GM10266 (cell line): Measurements from ENCODE around the gene MED14.
"Not testable (repeated sequence)": the region's sequence is repeated elsewhere in the genome, so short reads cannot be mapped to it uniquely, and the experiment has no call there.

Experiments used
- DNase-seq: peaks from one replicate; pipeline ENCODE4 v3.0.0; 2012; ENCODE audit errors: extremely low spot score
- TF ChIP-seq, protein P1 (sequence below): IDR thresholded peaks from 2 replicates; pipeline ENCODE4 v1.5.1; 2012; ENCODE audit warnings: mild to moderate bottlenecking, low read depth; ENCODE audit not compliant: control insufficient read depth, insufficient read depth; ENCODE audit errors: missing control alignments

MED14 gene

DNA sequence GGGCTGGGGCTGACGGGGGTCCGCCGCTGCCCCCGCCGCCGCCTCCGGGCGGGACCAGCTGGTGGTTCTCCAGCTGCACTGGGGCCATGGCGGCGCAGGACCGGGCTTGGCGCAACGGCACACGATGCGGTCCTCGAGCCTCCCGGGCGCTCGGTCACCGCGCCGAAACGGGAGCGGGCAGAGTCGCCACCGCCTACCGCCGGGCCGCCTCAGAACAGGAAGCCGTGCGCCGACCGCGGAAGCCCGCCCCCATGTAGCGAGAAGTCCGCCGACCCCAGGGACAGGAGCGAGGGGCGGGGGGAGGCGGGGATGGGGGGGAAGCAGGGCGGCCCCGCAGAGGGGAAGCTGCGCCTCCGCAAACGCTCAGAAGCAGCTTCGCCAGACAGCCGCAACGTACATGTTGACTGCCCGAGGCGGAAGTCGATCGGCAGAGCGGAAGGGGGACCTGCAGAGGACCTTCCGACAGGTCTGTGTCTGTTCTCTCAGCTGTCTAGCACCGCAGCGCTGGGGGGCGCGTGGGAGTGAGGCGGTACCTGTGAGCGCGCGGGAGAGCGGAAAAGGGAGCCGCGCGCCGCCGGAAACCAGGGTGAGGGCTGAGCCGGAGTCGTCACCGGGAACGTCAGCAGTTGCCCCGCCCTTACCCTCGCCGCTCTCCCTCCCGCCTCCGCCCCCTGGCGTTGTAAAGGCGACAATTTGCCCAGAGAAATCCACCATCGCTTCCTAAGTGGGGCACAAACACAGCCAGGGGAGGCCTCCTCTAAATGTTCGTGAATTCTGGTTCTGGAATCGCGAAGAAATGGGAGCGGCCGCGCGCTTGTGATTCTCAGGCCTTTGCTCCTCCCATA lies at the start of gene MED14:
TSS of gene MED14 (minus strand) at position 218 of the 845 bp plus-strand sequence. CDS start at position 88, 130 bp downstream.
- TF ChIP-seq, protein P1, sequence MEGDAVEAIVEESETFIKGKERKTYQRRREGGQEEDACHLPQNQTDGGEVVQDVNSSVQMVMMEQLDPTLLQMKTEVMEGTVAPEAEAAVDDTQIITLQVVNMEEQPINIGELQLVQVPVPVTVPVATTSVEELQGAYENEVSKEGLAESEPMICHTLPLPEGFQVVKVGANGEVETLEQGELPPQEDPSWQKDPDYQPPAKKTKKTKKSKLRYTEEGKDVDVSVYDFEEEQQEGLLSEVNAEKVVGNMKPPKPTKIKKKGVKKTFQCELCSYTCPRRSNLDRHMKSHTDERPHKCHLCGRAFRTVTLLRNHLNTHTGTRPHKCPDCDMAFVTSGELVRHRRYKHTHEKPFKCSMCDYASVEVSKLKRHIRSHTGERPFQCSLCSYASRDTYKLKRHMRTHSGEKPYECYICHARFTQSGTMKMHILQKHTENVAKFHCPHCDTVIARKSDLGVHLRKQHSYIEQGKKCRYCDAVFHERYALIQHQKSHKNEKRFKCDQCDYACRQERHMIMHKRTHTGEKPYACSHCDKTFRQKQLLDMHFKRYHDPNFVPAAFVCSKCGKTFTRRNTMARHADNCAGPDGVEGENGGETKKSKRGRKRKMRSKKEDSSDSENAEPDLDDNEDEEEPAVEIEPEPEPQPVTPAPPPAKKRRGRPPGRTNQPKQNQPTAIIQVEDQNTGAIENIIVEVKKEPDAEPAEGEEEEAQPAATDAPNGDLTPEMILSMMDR = peak; percentile 24
- peak; percentile 77 for DNase-seq

DNA sequence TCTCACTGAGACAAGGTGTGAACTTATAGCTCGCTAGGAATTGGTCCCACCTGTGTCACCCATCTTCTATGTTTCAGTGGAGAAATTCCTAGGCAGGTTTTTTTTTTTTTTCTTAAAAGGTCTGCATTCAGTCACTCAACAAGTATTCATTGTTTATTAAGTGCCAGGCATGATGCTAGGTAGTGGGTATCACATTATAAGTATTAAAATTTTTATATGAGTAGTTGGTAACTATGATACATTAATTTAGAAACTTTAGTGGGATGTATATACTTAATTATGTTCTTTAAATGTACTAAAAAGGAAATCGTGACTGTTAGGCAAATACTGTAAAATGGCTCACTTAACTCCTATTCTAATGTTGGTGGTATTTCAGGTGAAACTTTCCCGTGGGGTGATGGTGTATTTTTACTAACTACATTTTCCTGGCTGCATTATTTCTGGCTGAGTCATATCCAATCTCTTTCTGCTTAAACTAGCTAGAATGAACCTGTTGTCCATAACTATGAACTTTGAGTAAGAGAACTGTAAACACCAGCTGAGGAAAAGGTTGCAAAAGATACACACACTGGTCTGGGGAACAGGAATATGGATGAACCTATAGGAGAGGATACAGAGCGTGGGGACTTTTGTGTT lies 49.3 kb upstream of the MED14 start:
- no peak for DNase-seq

DNA sequence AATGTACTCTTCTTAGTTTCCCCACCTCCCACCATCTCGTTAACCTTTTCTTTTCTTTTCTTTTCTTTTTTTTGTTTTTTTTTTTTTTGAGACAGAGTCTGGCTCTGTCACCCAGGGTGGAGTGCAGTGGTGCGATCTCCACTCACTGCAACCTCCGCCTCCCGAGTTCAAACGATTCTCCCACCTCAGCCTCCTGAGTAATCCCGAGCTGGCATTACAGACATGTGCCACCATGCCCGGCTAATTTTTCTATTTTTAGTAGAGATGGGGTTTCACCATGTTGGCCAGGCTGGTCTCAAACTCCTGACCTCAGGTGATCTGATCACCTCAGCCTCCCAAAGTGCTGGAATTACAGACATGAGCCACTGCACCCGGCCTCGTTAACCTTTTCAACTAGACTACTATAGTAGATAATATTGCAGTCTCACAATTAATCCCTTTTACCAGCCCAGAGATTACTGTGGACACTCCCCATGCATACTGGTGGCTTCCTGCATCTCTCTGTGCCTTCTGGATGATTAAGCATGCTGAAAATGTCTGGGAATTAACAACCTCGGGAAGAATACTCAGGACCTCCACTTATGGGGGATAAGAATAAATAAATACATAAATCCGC lies 47.4 kb upstream of the MED14 start:
- not testable (repeated sequence) for DNase-seq

More for the DNA sequence above, 49.3 kb upstream of the MED14 start:
- TF ChIP-seq, protein P1 = no peak

DNA sequence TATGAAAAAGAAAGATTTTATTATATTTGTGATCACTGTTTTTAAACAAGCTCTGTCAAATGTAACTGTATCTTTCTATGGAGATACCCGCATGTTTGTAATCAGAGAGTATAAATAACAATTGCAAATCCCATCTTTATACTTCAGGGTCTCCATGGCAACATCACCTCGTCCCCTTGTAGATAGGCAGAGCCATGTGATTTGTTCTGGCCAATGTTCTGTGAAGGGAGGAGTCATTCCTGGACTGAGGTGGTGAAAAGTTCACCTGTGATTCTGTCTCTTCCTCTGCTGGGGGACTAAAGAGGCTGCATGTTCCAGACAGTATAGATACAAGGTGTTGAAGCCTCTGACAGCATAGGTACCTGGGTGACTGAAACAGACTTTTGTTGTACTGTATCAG lies 45.6 kb upstream of the MED14 start:
- TF ChIP-seq, protein P1 = no peak

DNA sequence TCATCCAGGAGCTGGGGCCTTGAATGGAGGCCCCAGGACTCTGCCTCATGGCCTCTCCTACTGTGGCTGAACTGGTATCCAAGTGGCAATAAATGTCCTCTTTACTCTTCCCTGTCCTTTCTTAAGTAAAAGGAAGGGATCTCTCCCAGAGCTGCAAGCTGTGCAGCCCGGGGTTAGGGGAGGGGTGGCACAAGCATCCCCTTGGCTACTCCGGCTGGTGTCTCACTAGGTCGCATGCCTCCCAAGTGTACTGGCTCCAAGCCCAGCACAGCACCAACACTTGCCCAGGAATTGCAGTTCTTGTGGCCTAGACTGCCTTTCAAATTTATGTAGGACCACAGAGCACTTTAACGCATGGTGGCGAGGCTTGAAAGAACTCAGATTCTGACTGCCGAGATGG lies 44.7 kb upstream of the MED14 start:
- TF ChIP-seq, protein P1 = no peak
- DNase-seq = no peak

More for the DNA sequence above, 45.6 kb upstream of the MED14 start:
- DNase-seq = no peak

DNA sequence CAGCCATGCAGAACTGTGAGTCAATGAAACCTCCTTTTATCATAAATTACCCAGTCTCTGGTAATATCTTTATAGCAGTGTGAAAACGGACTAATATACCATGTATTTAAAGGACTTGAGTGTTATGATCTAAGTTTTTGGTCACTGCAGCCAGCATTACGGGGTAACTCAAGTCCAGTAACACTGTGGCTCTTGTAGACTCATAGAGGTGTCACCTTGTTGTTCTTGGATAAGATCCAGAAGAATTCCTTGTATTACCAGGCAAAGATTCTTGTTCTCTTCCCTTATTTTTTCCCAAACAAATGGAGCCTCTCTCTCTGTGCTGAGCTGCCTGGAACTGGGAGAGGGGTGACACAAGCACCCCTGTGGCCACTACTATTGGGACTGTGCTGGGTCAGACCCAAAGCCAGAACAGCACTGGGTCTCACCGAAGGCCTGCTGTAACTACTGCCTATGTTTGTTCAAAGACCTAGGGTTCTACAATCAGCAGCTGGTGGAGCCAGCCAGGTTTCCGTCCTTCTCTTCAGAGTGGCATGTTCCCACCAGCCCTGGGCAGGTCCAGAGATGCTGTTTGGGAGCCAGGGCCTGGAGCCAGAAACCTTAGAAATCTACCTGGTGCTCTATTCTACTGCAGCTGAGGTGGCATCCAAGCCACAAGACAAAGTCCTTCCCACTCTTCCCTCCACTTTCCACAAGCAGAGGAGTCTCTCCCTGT lies 43.7 kb upstream of the MED14 start:
- no peak for DNase-seq
- TF ChIP-seq, protein P1 = no peak

DNA sequence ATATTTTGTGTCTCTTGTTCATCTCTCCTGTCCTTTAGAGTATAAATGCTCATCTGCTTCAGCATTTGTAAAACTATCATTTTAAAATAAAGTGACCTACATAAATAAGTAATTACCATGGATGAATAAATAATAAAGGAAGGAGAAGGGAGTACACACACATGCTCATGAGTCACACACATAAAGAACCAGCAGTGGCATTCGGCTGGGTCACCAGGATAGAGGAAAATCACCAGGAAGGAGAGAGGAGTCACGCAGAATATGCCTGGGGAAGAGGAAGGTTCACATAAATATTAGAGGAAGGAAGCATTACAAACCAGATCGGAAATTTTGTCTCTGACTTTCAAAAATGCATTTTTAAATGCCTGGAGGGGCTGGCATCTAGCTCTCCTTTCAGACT lies 38.5 kb upstream of the MED14 start:
- TF ChIP-seq, protein P1 = no peak
- no peak for DNase-seq
